ENCODE measurements around the gene TPM3. TPM values are rescaled to one million over a fixed set of nuclear protein-coding genes. Genes with fewer than 3 reads are reported as not detected.

TPM3 gene
- total RNA-seq, 1 experiment from 2014 or later = 545 TPM

DNA sequence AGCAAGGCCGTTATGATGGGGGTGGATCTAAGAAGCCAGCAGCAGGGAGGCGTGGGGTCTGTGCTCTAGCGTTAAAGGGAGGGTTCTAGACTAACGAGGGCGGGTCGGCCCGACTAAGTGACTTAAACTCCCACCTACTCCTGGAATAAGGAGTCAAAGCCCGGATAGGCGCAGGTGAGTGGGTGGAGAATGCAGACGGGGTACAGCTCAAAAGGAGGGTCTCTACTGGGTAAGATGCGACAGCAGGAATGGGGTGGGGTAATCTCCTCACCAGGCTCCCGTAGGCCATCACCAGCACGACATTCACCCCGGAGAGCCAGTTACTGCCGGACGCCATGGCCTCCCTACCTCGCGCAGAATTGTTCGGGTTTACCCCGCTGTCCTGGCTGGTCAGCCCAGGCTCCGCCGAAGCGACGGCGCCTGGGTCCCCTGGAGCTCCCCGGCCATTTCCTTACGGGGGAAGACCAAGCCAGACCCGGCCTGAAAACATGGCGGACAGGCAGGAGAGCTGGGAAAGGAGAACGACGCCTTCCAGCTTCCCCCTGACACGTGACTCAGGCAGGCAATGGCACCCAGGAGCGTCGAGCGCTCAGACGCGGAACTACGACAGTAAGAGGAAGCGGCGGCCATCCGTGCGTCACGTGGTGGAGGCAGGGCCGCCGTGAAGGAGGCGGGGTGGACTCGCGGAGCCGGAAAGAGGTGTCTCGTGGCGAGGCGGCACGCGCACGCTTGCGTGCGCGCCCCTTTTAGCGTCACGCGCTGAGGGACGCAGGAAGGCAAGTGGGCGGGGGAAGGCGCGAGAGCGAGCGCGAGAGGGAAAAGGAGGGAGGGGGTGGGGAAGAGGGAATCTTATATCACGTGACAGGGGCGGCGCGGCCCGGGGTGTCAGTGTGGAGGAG, 28.4 kb upstream of the TPM3 start, which contains the start of gene UBAP2L:
TSS of gene UBAP2L (plus strand) at position 885 of the 899 bp plus-strand sequence. CDS start 4,169 bp downstream, outside the sequence.
- DNase-seq (ENCODE audit: low read depth, low spot score) = peak; percentile 95
- Histone ChIP-seq H3K9me3 (ENCODE audit: control insufficient read depth, insufficient read depth, low read depth, low read length) (no peaks in the 10 kb centered on the region), H3K27ac (ENCODE audit: low read length) (peak within 1 kb of the TSS; percentile 99), H3K36me3 (ENCODE audit: control insufficient read depth, insufficient read depth, low read length) (peaks cover 36% of the 10 kb centered on the region), H3K4me1 (ENCODE audit: control insufficient read depth, insufficient read depth, low read length) (peaks cover 29% of the 10 kb centered on the region), H3K4me3 (ENCODE audit: low read depth in 2 of 2, low read length in 2 of 2) (peak within 1 kb of the TSS; percentile 89 to 99), H3K27me3 (ENCODE audit: control insufficient read depth, insufficient read depth, low read length) (no peaks in the 10 kb centered on the region)
- ChIA-PET POLR2A (interaction anchor here (0.6 to 0.7 kb wide), 3 partner anchors 13 to 513 kb away, joined by 3 to 10 read pairs (median 3); no protein-coding TSS in a partner anchor), CTCF (no interaction called here)
- peak; percentile 96 for ATAC-seq
- intact Hi-C loops (cut with micrococcal nuclease; ENCODE audit: unreplicated experiment) (no loop called here), in situ Hi-C loops (cut with HindIII; ENCODE audit: low pct_unique_long_range_greater_than_20kb, low sequenced_read_pairs) (no loop called here)
- no TSS peak for BruUV-seq (replicated peaks)
- TF ChIP-seq, protein P1, sequence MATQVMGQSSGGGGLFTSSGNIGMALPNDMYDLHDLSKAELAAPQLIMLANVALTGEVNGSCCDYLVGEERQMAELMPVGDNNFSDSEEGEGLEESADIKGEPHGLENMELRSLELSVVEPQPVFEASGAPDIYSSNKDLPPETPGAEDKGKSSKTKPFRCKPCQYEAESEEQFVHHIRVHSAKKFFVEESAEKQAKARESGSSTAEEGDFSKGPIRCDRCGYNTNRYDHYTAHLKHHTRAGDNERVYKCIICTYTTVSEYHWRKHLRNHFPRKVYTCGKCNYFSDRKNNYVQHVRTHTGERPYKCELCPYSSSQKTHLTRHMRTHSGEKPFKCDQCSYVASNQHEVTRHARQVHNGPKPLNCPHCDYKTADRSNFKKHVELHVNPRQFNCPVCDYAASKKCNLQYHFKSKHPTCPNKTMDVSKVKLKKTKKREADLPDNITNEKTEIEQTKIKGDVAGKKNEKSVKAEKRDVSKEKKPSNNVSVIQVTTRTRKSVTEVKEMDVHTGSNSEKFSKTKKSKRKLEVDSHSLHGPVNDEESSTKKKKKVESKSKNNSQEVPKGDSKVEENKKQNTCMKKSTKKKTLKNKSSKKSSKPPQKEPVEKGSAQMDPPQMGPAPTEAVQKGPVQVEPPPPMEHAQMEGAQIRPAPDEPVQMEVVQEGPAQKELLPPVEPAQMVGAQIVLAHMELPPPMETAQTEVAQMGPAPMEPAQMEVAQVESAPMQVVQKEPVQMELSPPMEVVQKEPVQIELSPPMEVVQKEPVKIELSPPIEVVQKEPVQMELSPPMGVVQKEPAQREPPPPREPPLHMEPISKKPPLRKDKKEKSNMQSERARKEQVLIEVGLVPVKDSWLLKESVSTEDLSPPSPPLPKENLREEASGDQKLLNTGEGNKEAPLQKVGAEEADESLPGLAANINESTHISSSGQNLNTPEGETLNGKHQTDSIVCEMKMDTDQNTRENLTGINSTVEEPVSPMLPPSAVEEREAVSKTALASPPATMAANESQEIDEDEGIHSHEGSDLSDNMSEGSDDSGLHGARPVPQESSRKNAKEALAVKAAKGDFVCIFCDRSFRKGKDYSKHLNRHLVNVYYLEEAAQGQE (IDR thresholded peaks at IDR 0.05; ENCODE audit: insufficient read depth in 1 of 2, low read depth in 2 of 2, low read length in 1 of 2) = peak in 1 of 2 experiments; percentile 19; a peak in 1 of 4 replicates
- TF ChIP-seq POLR2AphosphoS5 (IDR thresholded peaks at IDR 0.05; ENCODE audit: low read depth, low read length) = peak; percentile 86
- peak; percentile 43; the same call in 1 of the 2 replicates for TF ChIP-seq SIN3A (IDR thresholded peaks at IDR 0.05; ENCODE audit: borderline replicate concordance, insufficient read depth, low read depth, low read length)
- TF ChIP-seq, protein P2, sequence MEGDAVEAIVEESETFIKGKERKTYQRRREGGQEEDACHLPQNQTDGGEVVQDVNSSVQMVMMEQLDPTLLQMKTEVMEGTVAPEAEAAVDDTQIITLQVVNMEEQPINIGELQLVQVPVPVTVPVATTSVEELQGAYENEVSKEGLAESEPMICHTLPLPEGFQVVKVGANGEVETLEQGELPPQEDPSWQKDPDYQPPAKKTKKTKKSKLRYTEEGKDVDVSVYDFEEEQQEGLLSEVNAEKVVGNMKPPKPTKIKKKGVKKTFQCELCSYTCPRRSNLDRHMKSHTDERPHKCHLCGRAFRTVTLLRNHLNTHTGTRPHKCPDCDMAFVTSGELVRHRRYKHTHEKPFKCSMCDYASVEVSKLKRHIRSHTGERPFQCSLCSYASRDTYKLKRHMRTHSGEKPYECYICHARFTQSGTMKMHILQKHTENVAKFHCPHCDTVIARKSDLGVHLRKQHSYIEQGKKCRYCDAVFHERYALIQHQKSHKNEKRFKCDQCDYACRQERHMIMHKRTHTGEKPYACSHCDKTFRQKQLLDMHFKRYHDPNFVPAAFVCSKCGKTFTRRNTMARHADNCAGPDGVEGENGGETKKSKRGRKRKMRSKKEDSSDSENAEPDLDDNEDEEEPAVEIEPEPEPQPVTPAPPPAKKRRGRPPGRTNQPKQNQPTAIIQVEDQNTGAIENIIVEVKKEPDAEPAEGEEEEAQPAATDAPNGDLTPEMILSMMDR (IDR thresholded peaks at IDR 0.05) = no peak

DNA sequence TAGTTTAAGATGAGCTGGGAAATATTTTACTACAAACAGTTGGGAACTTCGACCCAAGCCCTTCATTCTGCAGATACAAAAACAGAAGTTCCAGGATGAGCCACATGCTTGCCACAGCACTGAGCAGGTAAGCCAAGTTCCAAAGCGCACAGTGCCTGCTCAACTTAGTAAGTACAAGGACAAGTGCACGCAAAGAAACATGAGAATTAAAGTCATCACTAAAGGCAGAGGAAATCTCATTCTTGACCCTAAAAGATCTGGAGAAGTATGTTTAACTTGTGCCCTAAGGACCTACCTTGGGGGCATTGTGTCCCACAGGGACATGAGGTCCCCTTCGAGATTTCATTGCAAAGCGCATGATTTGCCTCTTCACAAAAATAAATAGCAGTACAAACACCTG, 27.6 kb upstream of the TPM3 start:
- no peaks in the 10 kb centered on the region for H3K9me3 ChIP-seq (ENCODE audit: control insufficient read depth, insufficient read depth, low read depth, low read length)
- POLR2A ChIA-PET = interaction anchor here (0.9 kb wide), 1 partner anchor 11 kb away, joined by 3 read pairs; no protein-coding TSS in a partner anchor
- no peak for ATAC-seq
- BruUV-seq (replicated peaks) = TSS peak; percentile 83
- DNase-seq (ENCODE audit: low read depth, low spot score) = no peak
- no peak for TF ChIP-seq POLR2AphosphoS5 (IDR thresholded peaks at IDR 0.05; ENCODE audit: low read depth, low read length)
- TF ChIP-seq, protein P1 (IDR thresholded peaks at IDR 0.05; ENCODE audit: insufficient read depth in 1 of 2, low read depth in 2 of 2, low read length in 1 of 2) = no peak
- TF ChIP-seq SIN3A (IDR thresholded peaks at IDR 0.05; ENCODE audit: borderline replicate concordance, insufficient read depth, low read depth, low read length) = no peak
- TF ChIP-seq TCF7L2 (IDR thresholded peaks at IDR 0.05; ENCODE audit: low read depth, low read length) = no peak
- TF ChIP-seq, protein P2 (IDR thresholded peaks at IDR 0.05) = no peak
- intact Hi-C loops (cut with micrococcal nuclease; ENCODE audit: unreplicated experiment) (no loop called here), in situ Hi-C loops (cut with HindIII; ENCODE audit: low pct_unique_long_range_greater_than_20kb, low sequenced_read_pairs) (no loop called here)
- CTCF ChIA-PET = no interaction called here
- peak overlapping the region; percentile 99 for H3K27ac ChIP-seq (ENCODE audit: low read length)
- H3K4me1 ChIP-seq (ENCODE audit: control insufficient read depth, insufficient read depth, low read length) = peaks cover 29% of the 10 kb centered on the region
- H3K27me3 ChIP-seq (ENCODE audit: control insufficient read depth, insufficient read depth, low read length) = no peaks in the 10 kb centered on the region
- peaks cover 36% of the 10 kb centered on the region for H3K36me3 ChIP-seq (ENCODE audit: control insufficient read depth, insufficient read depth, low read length)
- H3K4me3 ChIP-seq (ENCODE audit: low read depth in 2 of 2, low read length in 2 of 2) = peak overlapping the region; percentile 89 to 99
